NT2/D1 (cell line): ENCODE data around the gene KLRC4.

Experiments
- SUZ12 ChIP-seq: IDR thresholded peaks from 2 replicates; pipeline ENCODE4 v1.6.1; 2011; ENCODE audit not compliant: insufficient read length, insufficient read depth; ENCODE audit errors: extremely low read depth
- YY1 ChIP-seq: IDR thresholded peaks from 2 replicates; pipeline ENCODE4 v1.6.1; 2011; ENCODE audit not compliant: insufficient read length, insufficient read depth
- ZNF274 ChIP-seq: IDR thresholded peaks from 2 replicates; pipeline ENCODE4 v1.6.1; 2011; ENCODE audit warnings: mild to moderate bottlenecking, low read depth, low read length

- TF ChIP-seq YY1 (no peak), ZNF274 (no peak), SUZ12 (no peak)
Observed at GRCh38 chr12:10395390-10395998, 14.1 kb downstream of the KLRC4 start.
